ENCODE results near the gene EPHB1.

Gene EPHB1

GRCh38 chr3:134867277-134867676, 72.2 kb downstream of the EPHB1 start:
- ATAC-seq (ENCODE audit: low read depth) (no peak), DNase-seq (ENCODE audit: low spot score) (no peak)
- TF ChIP-seq, protein P1, sequence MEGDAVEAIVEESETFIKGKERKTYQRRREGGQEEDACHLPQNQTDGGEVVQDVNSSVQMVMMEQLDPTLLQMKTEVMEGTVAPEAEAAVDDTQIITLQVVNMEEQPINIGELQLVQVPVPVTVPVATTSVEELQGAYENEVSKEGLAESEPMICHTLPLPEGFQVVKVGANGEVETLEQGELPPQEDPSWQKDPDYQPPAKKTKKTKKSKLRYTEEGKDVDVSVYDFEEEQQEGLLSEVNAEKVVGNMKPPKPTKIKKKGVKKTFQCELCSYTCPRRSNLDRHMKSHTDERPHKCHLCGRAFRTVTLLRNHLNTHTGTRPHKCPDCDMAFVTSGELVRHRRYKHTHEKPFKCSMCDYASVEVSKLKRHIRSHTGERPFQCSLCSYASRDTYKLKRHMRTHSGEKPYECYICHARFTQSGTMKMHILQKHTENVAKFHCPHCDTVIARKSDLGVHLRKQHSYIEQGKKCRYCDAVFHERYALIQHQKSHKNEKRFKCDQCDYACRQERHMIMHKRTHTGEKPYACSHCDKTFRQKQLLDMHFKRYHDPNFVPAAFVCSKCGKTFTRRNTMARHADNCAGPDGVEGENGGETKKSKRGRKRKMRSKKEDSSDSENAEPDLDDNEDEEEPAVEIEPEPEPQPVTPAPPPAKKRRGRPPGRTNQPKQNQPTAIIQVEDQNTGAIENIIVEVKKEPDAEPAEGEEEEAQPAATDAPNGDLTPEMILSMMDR (IDR thresholded peaks at IDR 0.05; ENCODE audit: poor library complexity, severe bottlenecking): no peak
- no peak overlapping the region for H3K27ac ChIP-seq (ENCODE audit: poor library complexity, severe bottlenecking)
- H3K4me1 ChIP-seq (ENCODE audit: insufficient read depth, poor library complexity, severe bottlenecking): no peaks in the 10 kb centered on the region
- no peak overlapping the region for H3K4me3 ChIP-seq (ENCODE audit: severe bottlenecking)
- H3K27me3 ChIP-seq (ENCODE audit: insufficient read depth, poor library complexity, severe bottlenecking): no peaks in the 10 kb centered on the region
- no peaks in the 10 kb centered on the region for H3K9me3 ChIP-seq (ENCODE audit: severe bottlenecking)
- no peaks in the 10 kb centered on the region for H3K36me3 ChIP-seq (ENCODE audit: low read depth)

DNA sequence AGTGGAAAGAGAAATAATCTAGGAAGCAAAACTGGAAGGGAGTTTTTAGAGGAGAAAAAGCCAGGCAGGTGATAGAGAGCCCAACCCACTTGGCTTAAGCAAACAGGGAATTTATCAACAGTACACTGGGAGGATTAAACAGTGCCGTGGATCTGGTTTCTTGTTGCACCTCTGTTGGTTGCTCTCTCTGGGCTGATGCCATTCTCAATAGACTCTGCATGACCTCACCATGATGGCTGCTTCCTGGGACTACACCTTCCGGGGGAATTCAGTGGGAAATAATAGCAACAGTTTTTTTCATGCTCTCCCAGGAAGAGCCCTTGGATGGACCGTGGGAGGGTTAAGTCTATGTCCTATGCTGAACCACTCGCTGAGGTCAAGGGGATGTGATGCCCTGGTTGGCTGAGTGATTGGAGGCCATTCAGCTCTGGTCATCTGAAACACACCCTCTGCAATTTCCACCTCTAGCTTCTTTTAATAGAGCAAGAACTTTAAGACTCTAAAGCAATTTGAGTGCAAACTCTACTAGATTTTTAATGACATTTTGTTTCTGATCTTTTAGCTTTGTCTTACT, 74.2 kb downstream of the EPHB1 start:
- TF ChIP-seq, protein P1 (IDR thresholded peaks at IDR 0.05; ENCODE audit: poor library complexity, severe bottlenecking): no peak
- DNase-seq (ENCODE audit: low spot score): no peak
- ATAC-seq (ENCODE audit: low read depth): no peak

GRCh38 chr3:134871818-134872217, 76.8 kb downstream of the EPHB1 start:
- H3K27me3 ChIP-seq (ENCODE audit: insufficient read depth, poor library complexity, severe bottlenecking): no peaks in the 10 kb centered on the region
- TF ChIP-seq, protein P1 (IDR thresholded peaks at IDR 0.05; ENCODE audit: poor library complexity, severe bottlenecking): no peak
- H3K27ac ChIP-seq (ENCODE audit: poor library complexity, severe bottlenecking): no peak overlapping the region
- no peaks in the 10 kb centered on the region for H3K9me3 ChIP-seq (ENCODE audit: severe bottlenecking)
- no peaks in the 10 kb centered on the region for H3K36me3 ChIP-seq (ENCODE audit: low read depth)
- DNase-seq (ENCODE audit: low spot score) (no peak), ATAC-seq (ENCODE audit: low read depth) (no peak)
- H3K4me3 ChIP-seq (ENCODE audit: severe bottlenecking): no peak overlapping the region
- peaks cover 3% of the 10 kb centered on the region for H3K4me1 ChIP-seq (ENCODE audit: insufficient read depth, poor library complexity, severe bottlenecking)

More for the DNA sequence above, 74.2 kb downstream of the EPHB1 start:
- Histone ChIP-seq H3K27me3 (ENCODE audit: insufficient read depth, poor library complexity, severe bottlenecking) (no peaks in the 10 kb centered on the region), H3K9me3 (ENCODE audit: severe bottlenecking) (no peaks in the 10 kb centered on the region), H3K4me3 (ENCODE audit: severe bottlenecking) (no peak overlapping the region), H3K27ac (ENCODE audit: poor library complexity, severe bottlenecking) (no peak overlapping the region), H3K4me1 (ENCODE audit: insufficient read depth, poor library complexity, severe bottlenecking) (no peaks in the 10 kb centered on the region), H3K36me3 (ENCODE audit: low read depth) (no peaks in the 10 kb centered on the region)

GRCh38 chr3:134872440-134873388, 77.7 kb downstream of the EPHB1 start:
- H3K27me3 ChIP-seq (ENCODE audit: insufficient read depth, poor library complexity, severe bottlenecking): no peaks in the 10 kb centered on the region
- H3K4me1 ChIP-seq (ENCODE audit: insufficient read depth, poor library complexity, severe bottlenecking): peaks cover 3% of the 10 kb centered on the region
- no peaks in the 10 kb centered on the region for H3K9me3 ChIP-seq (ENCODE audit: severe bottlenecking)
- no peak for ATAC-seq (ENCODE audit: low read depth)
- no peak overlapping the region for H3K4me3 ChIP-seq (ENCODE audit: severe bottlenecking)
- TF ChIP-seq, protein P1 (IDR thresholded peaks at IDR 0.05; ENCODE audit: poor library complexity, severe bottlenecking): no peak
- DNase-seq (ENCODE audit: low spot score): no peak
- H3K36me3 ChIP-seq (ENCODE audit: low read depth): no peaks in the 10 kb centered on the region
- no peak overlapping the region for H3K27ac ChIP-seq (ENCODE audit: poor library complexity, severe bottlenecking)
